Measurements from ENCODE around the gene JAK2.
"Not testable (repeated sequence)": the region's sequence is repeated elsewhere in the genome, so short reads cannot be mapped to it uniquely, and the experiment has no call there.

The JAK2 gene

GRCh38 chr9:5043381-5043780 is 58.3 kb downstream of the JAK2 start:
- DNase-seq = peak; percentile 26

GRCh38 chr9:5044160-5044559 is 59.1 kb downstream of the JAK2 start:
- DNase-seq = no peak

GRCh38 chr9:5052838-5053237 is 67.8 kb downstream of the JAK2 start:
- peak; percentile 73 for DNase-seq

DNA sequence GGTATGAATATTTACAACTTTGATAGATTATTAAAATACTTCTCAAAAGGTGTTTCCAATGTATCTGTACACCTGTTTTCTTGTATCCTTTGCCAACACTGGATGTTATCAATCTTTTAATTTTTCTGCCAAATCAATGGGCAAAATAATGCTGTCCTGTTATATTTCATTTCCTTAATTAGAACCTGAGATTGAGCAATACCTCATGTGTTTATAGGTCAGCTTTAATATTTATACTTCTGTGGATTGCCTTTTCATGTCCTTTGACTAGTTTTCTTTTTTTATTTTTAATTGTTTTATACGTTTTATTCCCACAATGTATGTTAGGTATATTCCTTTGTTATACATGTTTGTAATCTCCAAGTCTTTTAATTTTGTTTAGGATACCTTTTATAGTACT is 77.6 kb downstream of the JAK2 start:
- DNase-seq = no peak

GRCh38 chr9:5072871-5073270 is 87.8 kb downstream of the JAK2 start:
- no peak for DNase-seq

- DNase-seq = no peak
These were observed 88.6 kb downstream of the JAK2 start for GRCh38 chr9:5073701-5074100.

GRCh38 chr9:5085993-5086392 is 100.9 kb downstream of the JAK2 start:
- no peak for DNase-seq

DNA sequence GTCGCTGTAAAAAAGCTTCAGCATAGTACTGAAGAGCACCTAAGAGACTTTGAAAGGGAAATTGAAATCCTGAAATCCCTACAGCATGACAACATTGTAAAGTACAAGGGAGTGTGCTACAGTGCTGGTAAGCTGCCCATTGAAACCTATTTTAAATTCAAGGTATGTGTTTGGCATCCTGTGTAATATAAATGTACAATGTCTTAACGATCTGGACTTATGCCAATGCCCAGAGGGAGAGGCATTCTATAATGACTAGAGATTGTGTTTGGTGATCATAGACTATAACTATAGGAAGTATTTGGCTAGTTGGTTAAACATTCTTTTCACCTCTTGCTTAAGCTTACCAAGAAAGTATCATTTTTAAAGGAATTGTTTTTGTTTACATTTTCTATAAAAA is 104.7 kb downstream of the JAK2 start:
- no peak for DNase-seq

- DNase-seq = no peak
These were observed 110.7 kb downstream of the JAK2 start for GRCh38 chr9:5095795-5096194.

DNA sequence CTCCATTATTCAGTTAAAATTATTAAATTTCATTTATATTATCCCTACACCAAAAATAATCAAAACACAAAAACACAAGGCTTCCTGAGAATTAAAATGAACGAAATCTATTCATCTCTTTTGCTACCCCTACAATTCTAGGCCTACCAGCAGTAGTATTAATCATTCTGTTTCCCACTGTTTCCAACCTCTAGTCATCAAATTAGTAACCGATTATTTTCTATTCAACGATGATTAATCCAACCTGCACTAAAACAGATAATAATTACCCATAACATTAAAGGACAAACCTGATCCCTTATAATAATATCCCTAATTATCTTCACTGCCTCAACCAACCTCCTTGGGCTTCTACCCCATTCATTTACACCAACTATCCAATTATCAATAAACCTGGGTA is 114.4 kb downstream of the JAK2 start:
- DNase-seq = no peak

DNA sequence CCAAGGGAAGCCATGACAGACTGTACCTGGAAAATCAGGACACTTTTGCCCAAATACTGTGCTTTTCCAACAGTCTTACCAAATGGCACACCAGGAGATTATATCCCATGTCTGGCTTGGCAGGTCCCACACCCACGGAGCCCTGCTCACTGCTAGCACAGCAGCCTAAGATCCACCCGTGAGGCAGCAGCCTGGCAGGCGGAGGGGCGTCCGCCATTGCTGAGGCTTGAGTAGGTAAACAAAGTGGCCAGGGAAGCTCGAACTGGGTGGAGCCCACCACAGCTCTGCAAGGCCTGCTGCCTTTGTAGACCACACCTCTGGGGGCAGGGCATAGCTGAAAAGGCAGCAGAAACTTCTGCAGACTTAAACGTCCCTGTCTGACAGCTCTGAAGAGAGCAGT is 116.1 kb downstream of the JAK2 start:
- DNase-seq = not testable (repeated sequence)

- not testable (repeated sequence) for DNase-seq
These were observed 121.4 kb downstream of the JAK2 start for GRCh38 chr9:5106517-5106916.

DNA sequence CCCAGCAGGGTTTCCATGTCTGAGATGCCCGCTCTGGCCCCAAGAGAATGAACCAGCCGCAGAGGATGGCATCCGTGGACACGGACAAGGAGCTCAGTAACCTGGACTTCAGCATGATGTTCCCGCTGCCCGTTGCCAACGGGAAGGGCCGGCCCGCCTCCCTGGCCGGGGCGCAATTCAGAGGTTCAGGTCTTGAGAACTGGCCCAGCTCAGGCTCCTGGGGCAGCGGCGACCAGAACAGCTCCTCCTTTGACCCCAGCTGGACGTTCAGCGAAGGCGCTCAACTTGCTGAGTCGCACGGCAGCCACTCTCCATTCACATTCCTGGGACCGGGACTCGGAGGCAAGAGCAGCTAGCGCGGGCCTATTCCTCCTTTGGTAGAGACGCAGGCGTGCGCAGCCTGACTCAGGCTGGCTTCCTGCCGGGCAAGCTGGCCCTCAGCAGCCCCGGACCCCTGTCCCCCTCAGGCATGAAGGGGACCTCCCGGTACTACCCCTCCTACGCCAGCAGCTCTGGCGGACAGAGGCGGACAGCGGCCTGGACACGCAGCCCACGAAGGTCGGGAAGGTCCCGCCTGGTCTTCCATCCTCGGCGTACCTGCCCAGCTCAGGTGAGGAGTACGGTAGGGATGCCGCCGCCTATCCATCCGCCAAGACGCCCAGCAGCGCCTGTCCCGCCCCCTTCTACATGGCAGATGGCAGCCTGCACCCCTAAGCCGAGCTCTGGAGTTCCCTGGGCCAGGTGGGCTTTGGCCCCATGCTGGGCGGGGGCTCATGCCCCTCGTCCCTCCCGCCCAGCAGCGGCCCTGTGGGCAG is 126.0 kb downstream of the JAK2 start:
- no peak for DNase-seq

DNA sequence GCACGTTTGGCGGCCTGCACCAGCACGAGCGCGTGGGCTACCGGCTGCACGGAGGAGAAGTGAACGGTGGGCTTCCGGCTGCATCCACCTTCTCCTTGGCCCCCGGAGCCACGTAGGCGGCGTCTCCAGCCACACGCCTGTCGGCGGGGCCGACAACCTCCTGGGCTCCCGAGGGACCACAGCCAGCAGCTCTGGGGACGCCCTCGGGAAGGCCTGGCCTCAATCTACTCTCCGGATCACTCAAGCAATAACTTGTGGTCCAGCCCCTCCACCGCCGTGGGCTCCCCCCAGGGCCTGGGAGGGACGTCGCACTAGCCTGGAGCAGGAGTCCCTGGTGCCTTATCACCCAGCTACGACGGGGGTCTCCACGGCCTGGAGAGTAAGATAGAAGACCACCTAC is 126.6 kb downstream of the JAK2 start:
- DNase-seq = no peak

- no peak for DNase-seq
These were observed 127.1 kb downstream of the JAK2 start for GRCh38 chr9:5112109-5112592.

- no peak for DNase-seq
These were observed 127.6 kb downstream of the JAK2 start for GRCh38 chr9:5112646-5113045.

DNA sequence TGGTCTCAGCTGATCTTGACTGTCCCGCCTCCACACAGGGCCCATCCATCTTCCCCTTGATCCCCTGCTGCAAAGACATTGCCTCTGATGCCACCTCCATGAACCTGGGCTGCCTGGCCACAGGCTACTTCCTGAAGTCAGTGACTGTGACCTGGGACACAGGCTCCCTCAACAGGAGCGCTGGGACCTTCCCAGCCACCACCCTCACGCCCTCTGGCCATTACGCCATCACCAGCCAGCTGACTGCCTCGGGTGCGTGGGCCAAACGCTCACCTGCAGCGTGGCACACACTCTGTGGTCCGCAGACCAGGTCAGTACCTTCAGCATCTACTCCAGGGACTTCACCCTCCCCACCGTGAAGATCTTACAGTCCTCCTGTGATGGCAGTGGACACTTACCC is 128.5 kb downstream of the JAK2 start:
- no peak for DNase-seq

DNA sequence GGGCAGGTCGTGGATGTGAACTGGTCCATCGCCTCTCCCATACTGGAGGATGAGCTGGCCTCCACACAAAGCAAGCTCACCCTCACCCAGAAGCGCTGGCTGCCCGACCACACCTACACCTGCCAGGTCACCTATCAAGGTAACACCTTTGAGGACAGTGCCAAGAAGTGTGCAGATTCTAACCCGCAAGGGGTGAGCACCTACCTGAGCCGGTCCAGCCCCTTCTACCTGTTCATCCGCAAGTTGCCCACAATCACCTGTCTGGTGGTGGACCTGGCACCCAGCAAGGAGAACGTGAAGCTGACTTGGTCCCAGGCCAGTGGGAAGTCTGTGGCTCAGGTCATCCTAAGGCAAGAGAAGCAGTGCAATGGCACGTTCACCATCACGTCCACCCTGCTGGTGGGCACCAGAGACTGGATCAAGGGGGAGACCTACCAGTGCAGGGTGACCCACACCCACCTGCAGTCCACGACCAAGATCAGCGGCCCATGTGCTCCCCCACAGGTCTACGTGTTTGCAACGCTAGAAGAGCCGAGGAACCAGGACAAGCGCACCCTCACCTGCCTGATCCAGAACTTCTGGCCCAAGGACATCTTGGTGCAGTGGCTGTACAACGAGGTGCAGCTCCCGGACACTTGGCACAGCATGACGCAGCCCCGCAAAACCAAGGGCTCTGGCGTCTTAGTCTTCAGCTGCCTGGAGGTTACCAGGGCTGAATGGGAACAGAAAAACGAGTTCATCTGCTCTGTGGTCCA is 129.1 kb downstream of the JAK2 start:
- no peak for DNase-seq

GRCh38 chr9:5122116-5122515 is 137.0 kb downstream of the JAK2 start:
- DNase-seq = no peak

DNA sequence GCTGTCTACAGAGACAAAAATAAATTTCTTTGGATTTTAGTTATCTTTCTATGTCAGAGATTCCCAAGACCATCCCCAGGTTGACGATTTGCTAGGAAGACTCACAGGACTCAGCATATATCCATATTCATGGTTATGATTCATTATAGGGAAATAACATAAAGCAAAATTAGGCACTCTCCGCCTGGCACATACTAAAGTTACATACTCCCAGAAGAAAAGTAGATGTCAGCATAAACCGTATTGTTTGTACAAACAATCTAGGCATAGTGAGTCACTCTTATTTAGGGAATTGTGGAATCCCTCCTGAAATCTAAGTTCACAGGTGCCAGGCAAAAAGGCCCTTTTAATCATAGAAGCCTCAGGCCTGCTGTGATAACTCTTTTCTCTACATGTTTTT is 137.4 kb downstream of the JAK2 start:
- no peak for DNase-seq

DNA sequence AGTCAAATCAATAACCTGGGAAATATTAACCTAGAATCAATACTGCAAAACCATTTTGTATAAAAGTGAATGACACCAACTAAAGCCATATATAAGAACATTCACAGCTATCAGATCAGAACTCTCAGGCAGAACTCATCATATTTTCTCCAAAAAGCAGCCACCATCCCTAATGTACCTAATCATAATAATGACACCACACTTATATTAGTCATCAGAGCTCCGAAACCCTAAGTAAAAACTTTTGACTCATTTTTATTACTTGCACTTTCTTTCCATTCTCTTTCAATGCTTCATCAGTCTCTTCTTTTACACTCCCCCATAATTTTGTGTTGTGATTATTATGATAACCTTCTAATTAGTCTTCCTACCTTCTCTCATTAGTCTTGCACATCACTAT is 155.1 kb downstream of the JAK2 start:
- peak; percentile 5 for DNase-seq

GRCh38 chr9:5144217-5144616 is 159.1 kb downstream of the JAK2 start:
- DNase-seq = no peak

GRCh38 chr9:5146241-5146640 is 161.2 kb downstream of the JAK2 start:
- DNase-seq = no peak

Data from fibroblast of skin of back (primary cell).